GM18508 (cell line): Measurements from ENCODE around the gene PRKCA.
"Not testable (repeated sequence)": the region's sequence is repeated elsewhere in the genome, so short reads cannot be mapped to it uniquely, and the experiment has no call there.

Source experiments
- ATAC-seq: cut with Tn5 transposase; IDR thresholded peaks from one replicate; pipeline ENCODE4 v1.9.1; 2021; ENCODE audit warnings: moderate number of reproducible peaks; ENCODE audit not compliant: insufficient read depth, unreplicated experiment

The PRKCA gene

GRCh38 chr17:66474806-66475497, 172.5 kb downstream of the PRKCA start:
- ATAC-seq: no peak

GRCh38 chr17:66476014-66476413, 173.6 kb downstream of the PRKCA start:
- ATAC-seq: no peak

- no peak for ATAC-seq
Observed at GRCh38 chr17:66477615-66478283, 175.3 kb downstream of the PRKCA start.

- not testable (repeated sequence) for ATAC-seq
Observed at GRCh38 chr17:66479230-66479889, 176.9 kb downstream of the PRKCA start.

- no peak for ATAC-seq
Observed at GRCh38 chr17:66480243-66480642, 177.8 kb downstream of the PRKCA start.

- ATAC-seq: no peak
Observed at GRCh38 chr17:66480802-66481201, 178.4 kb downstream of the PRKCA start.

GRCh38 chr17:66481271-66481670, 178.9 kb downstream of the PRKCA start:
- ATAC-seq: no peak

- no peak for ATAC-seq
Observed at GRCh38 chr17:66483906-66484305, 181.5 kb downstream of the PRKCA start.

GRCh38 chr17:66485309-66485947, 183.0 kb downstream of the PRKCA start:
- no peak for ATAC-seq

GRCh38 chr17:66487121-66487520, 184.7 kb downstream of the PRKCA start:
- no peak for ATAC-seq

- no peak for ATAC-seq
Observed at GRCh38 chr17:66487981-66488468, 185.6 kb downstream of the PRKCA start.

GRCh38 chr17:66488864-66489263, 186.5 kb downstream of the PRKCA start:
- no peak for ATAC-seq

- not testable (repeated sequence) for ATAC-seq
Observed at GRCh38 chr17:66489576-66489975, 187.2 kb downstream of the PRKCA start.

GRCh38 chr17:66491213-66491612, 188.8 kb downstream of the PRKCA start:
- no peak for ATAC-seq

GRCh38 chr17:66491665-66492064, 189.3 kb downstream of the PRKCA start:
- ATAC-seq: no peak

GRCh38 chr17:66492080-66492479, 189.7 kb downstream of the PRKCA start:
- no peak for ATAC-seq

GRCh38 chr17:66492561-66493005, 190.2 kb downstream of the PRKCA start:
- ATAC-seq: no peak

GRCh38 chr17:66493283-66494019, 191.0 kb downstream of the PRKCA start:
- ATAC-seq: no peak

- ATAC-seq: no peak
Observed at GRCh38 chr17:66494023-66494803, 191.8 kb downstream of the PRKCA start.
